ENCODE measurements around the gene CD36.

Gene CD36

DNA sequence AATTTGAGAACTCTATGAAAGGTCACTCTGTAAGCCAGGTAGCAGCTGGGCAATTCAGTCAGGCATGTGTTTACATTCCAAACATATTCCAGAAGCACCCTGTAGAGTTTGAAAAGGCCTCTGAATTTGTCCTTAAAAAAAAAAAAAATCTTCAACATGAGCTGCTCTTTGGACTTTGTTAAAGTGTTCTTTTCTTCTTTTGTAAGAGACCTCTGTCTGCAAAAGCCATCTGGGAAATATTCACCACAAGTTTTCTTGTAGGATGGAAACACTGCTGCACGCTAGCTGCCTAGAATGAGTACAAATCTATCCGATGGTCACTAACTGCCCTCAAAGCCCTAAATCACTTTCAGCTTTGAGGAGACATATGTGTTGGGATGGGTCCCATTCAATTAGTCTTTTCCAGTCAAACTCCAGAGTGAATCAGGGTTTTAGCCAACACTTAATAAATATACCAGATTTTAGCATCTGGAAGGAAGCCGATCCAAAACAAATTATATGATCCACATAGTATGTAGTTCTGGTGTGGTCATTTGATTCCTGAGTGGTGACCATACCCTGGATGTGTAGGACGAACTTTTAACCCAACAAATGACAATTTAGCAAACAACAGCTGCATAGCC is 85.9 kb downstream of the CD36 start:
- no peaks in the 10 kb centered on the region for H3K9me3 ChIP-seq (ENCODE audit: control insufficient read depth, insufficient read depth, low read depth, low read length)
- no peak overlapping the region for H3K4me3 ChIP-seq (ENCODE audit: low read depth, low read length)
- peak overlapping the region; percentile 71; the same call in 1 of the 2 replicates for H3K27ac ChIP-seq (ENCODE audit: low read depth, low read length)
- no peak overlapping the region for H3K9ac ChIP-seq (ENCODE audit: low read length)
- no peaks in the 10 kb centered on the region for H3K36me3 ChIP-seq (ENCODE audit: control insufficient read depth, insufficient read depth, low read length)
- peaks cover 36% of the 10 kb centered on the region for H3K4me1 ChIP-seq (ENCODE audit: control insufficient read depth, insufficient read depth, low read length)
- no peaks in the 10 kb centered on the region for H3K27me3 ChIP-seq (ENCODE audit: control insufficient read depth, insufficient read depth, low read length)

DNA sequence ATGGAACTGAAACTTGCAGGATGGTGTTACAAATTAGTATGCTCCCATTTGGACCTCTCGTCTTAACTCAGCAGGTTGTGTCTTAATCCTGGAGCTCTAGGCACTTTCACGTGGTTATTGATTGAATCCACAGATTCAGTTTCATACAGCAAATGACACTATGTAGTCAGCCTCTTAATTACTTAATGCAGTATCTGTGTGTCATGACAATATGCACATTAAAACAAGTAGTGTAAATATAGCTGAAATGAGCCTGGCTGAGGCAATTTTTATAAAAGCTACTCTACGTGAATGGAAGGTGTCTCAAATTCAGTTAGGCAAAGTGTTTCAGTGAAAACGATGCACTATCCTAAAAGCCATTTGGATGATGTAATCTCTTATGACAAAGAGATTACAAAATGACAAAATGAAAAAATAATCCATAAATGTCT is 86.8 kb downstream of the CD36 start:
- no peaks in the 10 kb centered on the region for H3K9me3 ChIP-seq (ENCODE audit: control insufficient read depth, insufficient read depth, low read depth, low read length)
- H3K27me3 ChIP-seq (ENCODE audit: control insufficient read depth, insufficient read depth, low read length): no peaks in the 10 kb centered on the region
- no peak overlapping the region for H3K9ac ChIP-seq (ENCODE audit: low read length)
- no peak overlapping the region for H3K27ac ChIP-seq (ENCODE audit: low read depth, low read length)
- no peaks in the 10 kb centered on the region for H3K36me3 ChIP-seq (ENCODE audit: control insufficient read depth, insufficient read depth, low read length)
- peaks cover 35% of the 10 kb centered on the region for H3K4me1 ChIP-seq (ENCODE audit: control insufficient read depth, insufficient read depth, low read length)
- H3K4me3 ChIP-seq (ENCODE audit: low read depth, low read length): no peak overlapping the region
